MCF 10A (cell line): ENCODE data around the gene LARGE2. TPM values are rescaled to one million over a fixed set of nuclear protein-coding genes. Genes with fewer than 3 reads are reported as not detected.

Source experiments
- BruUV-seq: library from RNA; stranded (reverse); fragments of 400-500 nt; replicated peaks from 2 replicates; lab custom pipeline; 2021; lab: Mats Ljungman, UMichigan
- CTCF ChIA-PET: fragments of 300-600 bp; sonication (Branson Sonifier 250); formaldehyde crosslinking; extraction: SDS; loops from one replicate; lab custom pipeline; 2021; ENCODE audit warnings: antibody characterized with exemption, inconsistent platforms; lab: Yijun Ruan, JAX
- POLR2A ChIA-PET: fragments of 300-600, 350-650 bp; sonication (Branson Sonifier 250); formaldehyde crosslinking; extraction: SDS; loops from one replicate; lab custom pipeline; 2020; ENCODE audit warnings: antibody characterized with exemption, inconsistent platforms; lab: Yijun Ruan, JAX
- DNase-seq: peaks from one replicate; pipeline ENCODE4 v3.0.0-alpha.2; 2018; ENCODE audit not compliant: unreplicated experiment
- H3K27ac Mint-ChIP-seq: one replicate; pipeline ENCODE4 v1.8.0; 2022; ENCODE audit warnings: mild to moderate bottlenecking, low read depth, mixed read lengths; ENCODE audit not compliant: unreplicated experiment
- H3K27me3 Mint-ChIP-seq: one replicate; pipeline ENCODE4 v1.8.0; 2022; ENCODE audit warnings: mixed read lengths; ENCODE audit not compliant: insufficient read depth, unreplicated experiment
- H3K36me3 Mint-ChIP-seq: one replicate; pipeline ENCODE4 v1.8.0; 2022; ENCODE audit warnings: mild to moderate bottlenecking, moderate library complexity, mixed read lengths; ENCODE audit not compliant: insufficient read depth, unreplicated experiment
- H3K4me1 Mint-ChIP-seq: one replicate; pipeline ENCODE4 v1.8.0; 2022; ENCODE audit warnings: mixed read lengths; ENCODE audit not compliant: insufficient read depth, unreplicated experiment
- H3K4me3 Mint-ChIP-seq: one replicate; pipeline ENCODE4 v1.8.0; 2022; ENCODE audit warnings: mild to moderate bottlenecking, moderate library complexity, mixed read lengths; ENCODE audit not compliant: unreplicated experiment
- H3K9me3 Mint-ChIP-seq: one replicate; pipeline ENCODE4 v1.8.0; 2022; ENCODE audit warnings: mixed read lengths; ENCODE audit not compliant: unreplicated experiment
- intact Hi-C: fragments of 100-400 bp; cut with micrococcal nuclease; formaldehyde crosslinking; loops from 2 replicates; pipeline ENCODE4 v1.14.1; 2022
- total RNA-seq: library from RNA; stranded (reverse); gene quantifications from 2 replicates; pipeline ENCODE4 v1.2.3, GENCODE V29; 2022
- TF ChIP-seq, protein P1 (sequence below): fragments of 200-600 bp; IDR thresholded peaks from one replicate; pipeline ENCODE4 v1.8.0; 2022; ENCODE audit warnings: antibody characterized with exemption, mild to moderate bottlenecking; ENCODE audit not compliant: unreplicated experiment

The LARGE2 gene
- total RNA-seq, 1 experiment from 2014 or later: 0.91 TPM

- intact Hi-C loops: no loop called here
- no peak for DNase-seq
- TF ChIP-seq, protein P1, sequence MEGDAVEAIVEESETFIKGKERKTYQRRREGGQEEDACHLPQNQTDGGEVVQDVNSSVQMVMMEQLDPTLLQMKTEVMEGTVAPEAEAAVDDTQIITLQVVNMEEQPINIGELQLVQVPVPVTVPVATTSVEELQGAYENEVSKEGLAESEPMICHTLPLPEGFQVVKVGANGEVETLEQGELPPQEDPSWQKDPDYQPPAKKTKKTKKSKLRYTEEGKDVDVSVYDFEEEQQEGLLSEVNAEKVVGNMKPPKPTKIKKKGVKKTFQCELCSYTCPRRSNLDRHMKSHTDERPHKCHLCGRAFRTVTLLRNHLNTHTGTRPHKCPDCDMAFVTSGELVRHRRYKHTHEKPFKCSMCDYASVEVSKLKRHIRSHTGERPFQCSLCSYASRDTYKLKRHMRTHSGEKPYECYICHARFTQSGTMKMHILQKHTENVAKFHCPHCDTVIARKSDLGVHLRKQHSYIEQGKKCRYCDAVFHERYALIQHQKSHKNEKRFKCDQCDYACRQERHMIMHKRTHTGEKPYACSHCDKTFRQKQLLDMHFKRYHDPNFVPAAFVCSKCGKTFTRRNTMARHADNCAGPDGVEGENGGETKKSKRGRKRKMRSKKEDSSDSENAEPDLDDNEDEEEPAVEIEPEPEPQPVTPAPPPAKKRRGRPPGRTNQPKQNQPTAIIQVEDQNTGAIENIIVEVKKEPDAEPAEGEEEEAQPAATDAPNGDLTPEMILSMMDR: no peak
- no peaks in the 10 kb centered on the region for H3K9me3 Mint-ChIP-seq
- H3K27ac Mint-ChIP-seq: no peak overlapping the region
- peaks cover 31% of the 10 kb centered on the region for H3K36me3 Mint-ChIP-seq
- no peak overlapping the region for H3K4me3 Mint-ChIP-seq
- POLR2A ChIA-PET: interaction anchor here (1.8 to 2.7 kb wide), 2 partner anchors 10 to 11 kb away, joined by 3 to 10 read pairs; partner anchors contain the start of gene PEX16
- CTCF ChIA-PET: no interaction called here
- BruUV-seq: no TSS peak
- H3K27me3 Mint-ChIP-seq: no peaks in the 10 kb centered on the region
- H3K4me1 Mint-ChIP-seq: no peaks in the 10 kb centered on the region
These were observed 16.3 kb upstream of the LARGE2 start for GRCh38 chr11:45906096-45906682.

- Mint-ChIP-seq H3K36me3 (peaks cover 39% of the 10 kb centered on the region), H3K4me1 (no peaks in the 10 kb centered on the region), H3K9me3 (no peaks in the 10 kb centered on the region), H3K27me3 (no peaks in the 10 kb centered on the region), H3K4me3 (no peak within 1 kb of the TSS), H3K27ac (no peak within 1 kb of the TSS)
- TF ChIP-seq, protein P1: no peak
- POLR2A ChIA-PET: interaction anchor here (2.8 kb wide), 1 partner anchor 11 kb away, joined by 16 read pairs; the partner anchor contains the start of gene PEX16
- intact Hi-C loops: no loop called here
- BruUV-seq: no TSS peak
- CTCF ChIA-PET: no interaction called here
- DNase-seq: no peak
These were observed 15.4 kb upstream of the LARGE2 start, which contains the start of gene FREY1 for GRCh38 chr11:45906965-45907611. FREY1 (minus strand) TSS chr11:45907271; CDS start chr11:45907245, 26 bp downstream.

- ChIA-PET CTCF (no interaction called here), POLR2A (interaction anchor here (2.8 kb wide), 1 partner anchor 10 kb away, joined by 16 read pairs; the partner anchor contains the start of gene PEX16)
- intact Hi-C loops: no loop called here
- peak overlapping the region; percentile 36 for H3K27ac Mint-ChIP-seq
- H3K27me3 Mint-ChIP-seq: no peaks in the 10 kb centered on the region
- no peaks in the 10 kb centered on the region for H3K4me1 Mint-ChIP-seq
- H3K9me3 Mint-ChIP-seq: no peaks in the 10 kb centered on the region
- peaks cover 39% of the 10 kb centered on the region for H3K36me3 Mint-ChIP-seq
- no peak overlapping the region for H3K4me3 Mint-ChIP-seq
- TF ChIP-seq, protein P1: no peak
- DNase-seq: no peak
- no TSS peak for BruUV-seq
These were observed 14.5 kb upstream of the LARGE2 start for GRCh38 chr11:45907911-45908370.
